ENCODE data around the gene NMT2.

- TF ChIP-seq EP300 (IDR thresholded peaks at IDR 0.05) (no peak), CTCF (IDR thresholded peaks at IDR 0.05) (no peak)
Observed at GRCh38 chr10:15131330-15131729, 37.2 kb downstream of the NMT2 start.

Data from sigmoid colon (tissue), 4 donors.